SK-N-MC (cell line): Measurements from ENCODE around the gene RHOT2.

Source experiments
- EZH2 ChIP-seq: fragments of 200-600 bp; sonication (generic); IDR thresholded peaks from one replicate; pipeline ENCODE4 v1.6.1; 2017; ENCODE audit warnings: antibody characterized with exemption
- POLR2AphosphoS5 ChIP-seq: IDR thresholded peaks from 2 replicates; pipeline ENCODE4 v1.6.1; 2012; ENCODE audit warnings: mild to moderate bottlenecking, low read depth, low read length, borderline replicate concordance

DNA sequence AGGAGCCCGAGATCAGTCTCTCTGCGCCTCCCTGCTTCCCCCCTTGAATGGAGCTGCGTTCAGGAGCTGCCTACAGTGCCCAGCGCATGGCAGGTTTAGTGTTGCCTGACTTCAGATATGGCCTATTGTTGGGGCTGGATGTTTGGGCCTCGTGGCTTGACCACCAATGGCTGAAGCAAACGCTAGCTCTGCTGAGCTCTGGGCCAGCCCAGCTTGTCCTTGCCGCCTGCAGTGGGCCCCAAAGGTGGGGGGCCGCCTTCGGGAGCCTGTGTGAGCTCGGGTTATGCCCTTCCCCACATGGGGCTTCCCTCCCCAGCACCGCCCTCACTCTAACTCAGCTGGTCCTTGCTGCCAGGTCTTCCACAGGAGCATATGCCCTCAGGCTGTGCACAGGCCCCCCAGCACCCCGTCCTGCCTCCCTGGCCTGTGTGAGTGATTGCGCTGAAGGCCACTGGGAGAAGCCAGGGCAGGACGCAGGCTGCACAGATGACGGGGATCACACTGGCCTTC is 29.8 kb upstream of the RHOT2 start:
- TF ChIP-seq POLR2AphosphoS5 = no peak
- no peak for TF ChIP-seq EZH2
